ENCODE results near the gene JAKMIP1.

The JAKMIP1 gene

GRCh38 chr4:6179362-6179761 lies 21.0 kb downstream of the JAKMIP1 start:
- in situ Hi-C loops (cut with HindIII; ENCODE audit: low pct_ligation_motif_present, low sequenced_read_pairs): no loop called here
- Histone ChIP-seq H3K36me3 (replicated peaks) (no peaks in the 10 kb centered on the region), H3K27me3 (replicated peaks) (no peaks in the 10 kb centered on the region), H3K4me3 (ENCODE audit: low read depth, low read length) (no peak overlapping the region), H3K27ac (no peak overlapping the region)
- no peak for DNase-seq
- TF ChIP-seq, protein P1, sequence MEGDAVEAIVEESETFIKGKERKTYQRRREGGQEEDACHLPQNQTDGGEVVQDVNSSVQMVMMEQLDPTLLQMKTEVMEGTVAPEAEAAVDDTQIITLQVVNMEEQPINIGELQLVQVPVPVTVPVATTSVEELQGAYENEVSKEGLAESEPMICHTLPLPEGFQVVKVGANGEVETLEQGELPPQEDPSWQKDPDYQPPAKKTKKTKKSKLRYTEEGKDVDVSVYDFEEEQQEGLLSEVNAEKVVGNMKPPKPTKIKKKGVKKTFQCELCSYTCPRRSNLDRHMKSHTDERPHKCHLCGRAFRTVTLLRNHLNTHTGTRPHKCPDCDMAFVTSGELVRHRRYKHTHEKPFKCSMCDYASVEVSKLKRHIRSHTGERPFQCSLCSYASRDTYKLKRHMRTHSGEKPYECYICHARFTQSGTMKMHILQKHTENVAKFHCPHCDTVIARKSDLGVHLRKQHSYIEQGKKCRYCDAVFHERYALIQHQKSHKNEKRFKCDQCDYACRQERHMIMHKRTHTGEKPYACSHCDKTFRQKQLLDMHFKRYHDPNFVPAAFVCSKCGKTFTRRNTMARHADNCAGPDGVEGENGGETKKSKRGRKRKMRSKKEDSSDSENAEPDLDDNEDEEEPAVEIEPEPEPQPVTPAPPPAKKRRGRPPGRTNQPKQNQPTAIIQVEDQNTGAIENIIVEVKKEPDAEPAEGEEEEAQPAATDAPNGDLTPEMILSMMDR (IDR thresholded peaks at IDR 0.05; ENCODE audit: low read depth, low read length, missing control alignments): no peak

- no peak for DNase-seq
- H3K27me3 ChIP-seq (replicated peaks): no peaks in the 10 kb centered on the region
- H3K27ac ChIP-seq: no peak overlapping the region
- in situ Hi-C loops (cut with HindIII; ENCODE audit: low pct_ligation_motif_present, low sequenced_read_pairs): no loop called here
- H3K4me3 ChIP-seq (ENCODE audit: low read depth, low read length): no peak overlapping the region
- TF ChIP-seq, protein P1 (IDR thresholded peaks at IDR 0.05; ENCODE audit: low read depth, low read length, missing control alignments): no peak
- no peaks in the 10 kb centered on the region for H3K36me3 ChIP-seq (replicated peaks)
Measured at GRCh38 chr4:6178757-6179156, 21.6 kb downstream of the JAKMIP1 start.

GRCh38 chr4:6177587-6178197 lies 22.7 kb downstream of the JAKMIP1 start:
- TF ChIP-seq, protein P1 (IDR thresholded peaks at IDR 0.05; ENCODE audit: low read depth, low read length, missing control alignments): no peak
- no peaks in the 10 kb centered on the region for H3K36me3 ChIP-seq (replicated peaks)
- H3K27me3 ChIP-seq (replicated peaks): no peaks in the 10 kb centered on the region
- no peak overlapping the region for H3K4me3 ChIP-seq (ENCODE audit: low read depth, low read length)
- H3K27ac ChIP-seq: no peak overlapping the region
- no peak for DNase-seq
- in situ Hi-C loops (cut with HindIII; ENCODE audit: low pct_ligation_motif_present, low sequenced_read_pairs): no loop called here

- Histone ChIP-seq H3K27me3 (replicated peaks) (no peaks in the 10 kb centered on the region), H3K36me3 (replicated peaks) (no peaks in the 10 kb centered on the region), H3K4me3 (ENCODE audit: low read depth, low read length) (no peak overlapping the region), H3K27ac (no peak overlapping the region)
- in situ Hi-C loops (cut with HindIII; ENCODE audit: low pct_ligation_motif_present, low sequenced_read_pairs): no loop called here
- no peak for DNase-seq
- TF ChIP-seq, protein P1 (IDR thresholded peaks at IDR 0.05; ENCODE audit: low read depth, low read length, missing control alignments): no peak
Measured at GRCh38 chr4:6175426-6175825, 24.9 kb downstream of the JAKMIP1 start.

DNA sequence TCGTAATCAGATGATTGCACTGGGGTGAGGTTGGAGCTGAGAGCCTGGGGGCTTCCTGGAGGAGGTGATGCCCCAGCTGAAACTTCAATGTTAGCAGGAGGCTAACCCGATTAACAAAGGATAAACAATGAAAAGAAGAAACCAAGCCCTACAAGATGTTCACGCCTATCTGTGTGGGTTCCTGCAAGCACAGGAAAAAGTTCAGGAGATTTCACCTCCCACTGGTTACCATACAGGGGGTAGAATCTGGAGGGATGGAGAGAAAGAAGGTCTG lies 27.5 kb downstream of the JAKMIP1 start:
- no peak for DNase-seq
- in situ Hi-C loops (cut with HindIII; ENCODE audit: low pct_ligation_motif_present, low sequenced_read_pairs): no loop called here
- Histone ChIP-seq H3K27ac (no peak overlapping the region), H3K27me3 (replicated peaks) (no peaks in the 10 kb centered on the region), H3K36me3 (replicated peaks) (no peaks in the 10 kb centered on the region), H3K4me3 (ENCODE audit: low read depth, low read length) (no peak overlapping the region)
- TF ChIP-seq, protein P1 (IDR thresholded peaks at IDR 0.05; ENCODE audit: low read depth, low read length, missing control alignments): no peak

Measured in brain microvascular endothelial cell (primary cell).